H1 (cell line): ENCODE data around the gene DNAJC6. TPM values are rescaled to one million over a fixed set of nuclear protein-coding genes. Genes with fewer than 3 reads are reported as not detected.

Source experiments
- CTCF ChIA-PET: fragments of 300-600 bp; sonication (Branson Sonifier 250); formaldehyde crosslinking; loops from one replicate; lab custom pipeline; 2021; ENCODE audit not compliant: partially characterized antibody; lab: Charles Lee
- POLR2A ChIA-PET: fragments of 300-600 bp; sonication (Branson Sonifier 250); formaldehyde crosslinking; loops from one replicate; lab custom pipeline; 2021; ENCODE audit warnings: inconsistent platforms; ENCODE audit not compliant: partially characterized antibody; lab: Charles Lee
- DNase-seq, 2 experiments: peaks; one replicate each; pipeline versions ENCODE4 v3.0.0 to v3.0.0-alpha.2; 2010 to 2022; ENCODE audit warnings: low spot score in 2 of 2, low read depth in 1 of 2, mixed read lengths in 1 of 2
- FAIRE-seq: peaks from 2 replicates; lab custom pipeline; 2011; peaks lifted over from hg19 to GRCh38; lab: Jason Lieb, UNC
- H2AFZ ChIP-seq: 2 replicates; pipeline ENCODE4 v1.8.1; 2012; ENCODE audit warnings: low read length, inconsistent platforms
- H2AK5ac ChIP-seq: 2 replicates; pipeline ENCODE4 v1.6.1; 2013; ENCODE audit warnings: low read depth, low read length
- H2BK120ac ChIP-seq: replicated peaks from 2 replicates; pipeline ENCODE3; 2013; ENCODE audit warnings: low read depth, low read length, inconsistent platforms
- H2BK12ac ChIP-seq: 2 replicates; pipeline ENCODE4 v1.6.1; 2013; ENCODE audit warnings: low read depth, low read length
- H2BK15ac ChIP-seq: 2 replicates; pipeline ENCODE4 v1.6.1; 2013; ENCODE audit warnings: low read length
- H2BK20ac ChIP-seq: 2 replicates; pipeline ENCODE4 v1.6.1; 2013; ENCODE audit warnings: low read length
- H2BK5ac ChIP-seq: 2 replicates; pipeline ENCODE4 v1.6.1; 2013; ENCODE audit warnings: low read depth, low read length
- H3K14ac ChIP-seq: 2 replicates; pipeline ENCODE4 v1.6.1; 2013; ENCODE audit warnings: inconsistent platforms; ENCODE audit not compliant: insufficient read length
- H3K18ac ChIP-seq: 2 replicates; pipeline ENCODE4 v1.6.1; 2013; ENCODE audit warnings: low read length; ENCODE audit errors: extremely low read depth
- H3K23ac ChIP-seq: 2 replicates; pipeline ENCODE4 v1.6.1; 2013; ENCODE audit warnings: inconsistent platforms; ENCODE audit not compliant: insufficient read length
- H3K23me2 ChIP-seq: 2 replicates; pipeline ENCODE4 v1.6.1; 2013; ENCODE audit warnings: low read depth, low read length
- H3K27ac ChIP-seq: 2 replicates; pipeline ENCODE4 v1.6.1; 2011; ENCODE audit warnings: low read depth, low read length, inconsistent platforms
- H3K27me3 ChIP-seq, 4 experiments: replicated peaks in 1 of 4; 1 replicate in 1 of 4; 2 replicates in 3 of 4; pipeline versions ENCODE4 v1.6.1 to v1.8.1; 2011 to 2013; ENCODE audit warnings: low read length in 3 of 4, mild to moderate bottlenecking in 3 of 4, inconsistent platforms in 2 of 4, mixed read lengths in 2 of 4, moderate library complexity in 1 of 4; ENCODE audit not compliant: control insufficient read depth in 3 of 4, insufficient read depth in 3 of 4; ENCODE audit errors: extremely low read depth in 1 of 4
- H3K36me3 ChIP-seq, 4 experiments: 2 replicates each; pipeline versions ENCODE4 v1.6.1 to v1.8.1; 2011 to 2013; ENCODE audit warnings: mild to moderate bottlenecking in 4 of 4, low read length in 3 of 4, moderate library complexity in 2 of 4, control low read depth in 1 of 4, inconsistent platforms in 1 of 4; ENCODE audit not compliant: insufficient read depth in 4 of 4, control insufficient read depth in 2 of 4
- H3K4ac ChIP-seq: replicated peaks from 2 replicates; pipeline ENCODE3; 2013; ENCODE audit warnings: low read length, low read depth, mixed read lengths, inconsistent platforms; ENCODE audit not compliant: insufficient read length
- H3K4me1 ChIP-seq, 4 experiments: replicated peaks in 1 of 4; 1 replicate in 1 of 4; 2 replicates in 3 of 4; pipeline versions ENCODE4 v1.6.1 to v1.8.1; 2011 to 2013; ENCODE audit warnings: low read length in 3 of 4, inconsistent platforms in 2 of 4, mixed read lengths in 1 of 4; ENCODE audit not compliant: insufficient read depth in 4 of 4, control insufficient read depth in 3 of 4
- H3K4me2 ChIP-seq, 2 experiments: 2 replicates each; pipeline versions ENCODE4 v1.6.1 to v1.8.1; 2011 to 2013; ENCODE audit warnings: low read depth in 2 of 2, low read length in 2 of 2, control low read depth in 1 of 2, inconsistent platforms in 1 of 2, mild to moderate bottlenecking in 1 of 2; ENCODE audit not compliant: insufficient read depth in 1 of 2
- H3K4me3 ChIP-seq, 4 experiments: fragments of 200-600, 300-600 bp in 1 of 4; sonication (generic), shearing (Covaris generic), sonication (Bioruptor Twin) in 1 of 4; 2 replicates each; pipeline versions ENCODE4 v1.5.1 to v1.8.1; 2011 to 2016; ENCODE audit warnings: low read length in 4 of 4, low read depth in 3 of 4, control low read depth in 2 of 4, inconsistent platforms in 2 of 4, mild to moderate bottlenecking in 2 of 4, mixed read lengths in 1 of 4, moderate library complexity in 1 of 4; ENCODE audit not compliant: insufficient read depth in 2 of 4; ENCODE audit errors: extremely low read depth in 1 of 4
- H3K56ac ChIP-seq: replicated peaks from 2 replicates; pipeline ENCODE3; 2013; ENCODE audit warnings: low read depth, mild to moderate bottlenecking, mixed read lengths, low read length, inconsistent platforms; ENCODE audit not compliant: insufficient read length
- H3K79me1 ChIP-seq: 2 replicates; pipeline ENCODE4 v1.6.1; 2013; ENCODE audit warnings: low read depth, low read length, control low read depth
- H3K79me2 ChIP-seq, 2 experiments: 2 replicates each; pipeline versions ENCODE4 v1.6.1 to v1.8.1; 2012 to 2013; ENCODE audit warnings: low read length in 2 of 2, mild to moderate bottlenecking in 2 of 2, inconsistent platforms in 1 of 2; ENCODE audit not compliant: insufficient read depth in 2 of 2, control insufficient read depth in 1 of 2
- H3K9ac ChIP-seq, 4 experiments: replicated peaks in 1 of 4; 1 replicate in 1 of 4; 2 replicates in 3 of 4; pipeline versions ENCODE4 v1.6.1 to v1.8.1; 2011 to 2013; ENCODE audit warnings: low read depth in 3 of 4, low read length in 3 of 4, control low read depth in 2 of 4, mild to moderate bottlenecking in 2 of 4, moderate library complexity in 2 of 4, inconsistent platforms in 1 of 4; ENCODE audit errors: extremely low read depth in 1 of 4
- H3K9me3 ChIP-seq, 2 experiments: 2 replicates each; pipeline versions ENCODE4 v1.6.1 to v1.8.1; 2012 to 2013; ENCODE audit warnings: mild to moderate bottlenecking in 2 of 2, moderate library complexity in 2 of 2, control low read depth in 1 of 2, inconsistent platforms in 1 of 2, low read depth in 1 of 2, low read length in 1 of 2, mixed read lengths in 1 of 2; ENCODE audit not compliant: insufficient read depth in 2 of 2
- H4K20me1 ChIP-seq, 2 experiments: replicated peaks in 1 of 2; 2 replicates each; pipeline versions ENCODE3 to v1.8.1; 2011 to 2013; ENCODE audit warnings: inconsistent platforms in 2 of 2, low read length in 2 of 2, mild to moderate bottlenecking in 1 of 2; ENCODE audit not compliant: insufficient read depth in 2 of 2, control insufficient read depth in 1 of 2
- H4K5ac ChIP-seq: 2 replicates; pipeline ENCODE4 v1.6.1; 2013; ENCODE audit warnings: low read length, low read depth, mixed read lengths, inconsistent platforms; ENCODE audit not compliant: insufficient read length
- H4K8ac ChIP-seq: 2 replicates; pipeline ENCODE4 v1.8.0; 2013; ENCODE audit warnings: mild to moderate bottlenecking, moderate library complexity, low read length, inconsistent platforms; ENCODE audit not compliant: insufficient read depth; ENCODE audit errors: extremely low read depth
- H4K91ac ChIP-seq: replicated peaks from 2 replicates; pipeline ENCODE3; 2013; ENCODE audit warnings: low read length, mixed read lengths, inconsistent platforms; ENCODE audit not compliant: insufficient read length
- ASH2L ChIP-seq: fragments of 200-600, 300-600 bp; sonication (generic); IDR thresholded peaks from one replicate; pipeline ENCODE4 v1.7.1; 2017; ENCODE audit warnings: low read length
- HDAC2 ChIP-seq, 2 experiments: fragments of 300-600 bp in 1 of 2; sonication (generic) in 1 of 2; IDR thresholded peaks; 2 replicates each; pipeline ENCODE4 v1.6.1; 2011 to 2012; ENCODE audit warnings: low read depth in 2 of 2, low read length in 2 of 2, mild to moderate bottlenecking in 2 of 2, moderate library complexity in 2 of 2, borderline replicate concordance in 1 of 2, inconsistent platforms in 1 of 2
- KDM4A ChIP-seq: IDR thresholded peaks from one replicate; pipeline ENCODE4 v1.7.1; 2012; ENCODE audit warnings: low read depth, mild to moderate bottlenecking, moderate library complexity, low read length, inconsistent platforms; ENCODE audit not compliant: severe bottlenecking
- POLR2A ChIP-seq, 2 experiments: IDR thresholded peaks; 1 replicate in 1 of 2; 2 replicates in 1 of 2; pipeline ENCODE4 v1.6.1; 2011; ENCODE audit warnings: low read depth in 2 of 2, low read length in 2 of 2, mild to moderate bottlenecking in 2 of 2; ENCODE audit errors: control extremely low read depth in 1 of 2
- RAD21 ChIP-seq, 2 experiments: IDR thresholded peaks in 1 of 2; conservative IDR thresholded peaks in 1 of 2; 2 replicates each; pipeline ENCODE4 v1.6.1; 2011; ENCODE audit warnings: low read depth in 2 of 2, low read length in 2 of 2, improper control_type of control experiment in 1 of 2, inconsistent platforms in 1 of 2, mild to moderate bottlenecking in 1 of 2, moderate library complexity in 1 of 2
- SP1 ChIP-seq: IDR thresholded peaks from 2 replicates; pipeline ENCODE4 v1.6.1; 2011; ENCODE audit warnings: low read depth, low read length
- SP4 ChIP-seq: IDR thresholded peaks from 2 replicates; pipeline ENCODE4 v1.6.1; 2012; ENCODE audit warnings: low read length, inconsistent platforms
- TAF1 ChIP-seq: IDR thresholded peaks from 2 replicates; pipeline ENCODE4 v1.6.1; 2011; ENCODE audit warnings: mild to moderate bottlenecking, low read depth, low read length
- TAF7 ChIP-seq: optimal IDR thresholded peaks from 2 replicates; pipeline ENCODE3; 2011; ENCODE audit warnings: low read depth, mild to moderate bottlenecking, inconsistent platforms, low read length, moderate library complexity, borderline replicate concordance
- TEAD4 ChIP-seq: IDR thresholded peaks from 2 replicates; pipeline ENCODE4 v1.6.1; 2012; ENCODE audit warnings: low read depth, low read length, inconsistent platforms, mixed read lengths
- WGBS, 2 experiments: shearing (Covaris generic) in 1 of 2; methylation state at CpG; one replicate each; pipeline versions ENCODE4 v1.1.6 to v1.1.7; 2013 to 2015; ENCODE audit warnings: low lambda C conversion rate in 2 of 2, mixed read lengths in 2 of 2, inconsistent platforms in 1 of 2, low coverage in 1 of 2, missing lambda C conversion rate in 1 of 2; ENCODE audit not compliant: insufficient replicate concordance in 2 of 2, insufficient coverage in 1 of 2, insufficient read length in 1 of 2; ENCODE audit errors: extremely low coverage in 1 of 2, missing lambda C conversion rate in 1 of 2; 5-methylcytosine and 5-hydroxymethylcytosine counted together
- polyA plus RNA-seq, 7 experiments: library from polyadenylated mRNA; depleted of rRNA in 3 of 7; stranded (reverse) in 5 of 7; unstranded in 2 of 7; fragments of >200 nt in 5 of 7; fragments of 200-250 nt in 2 of 7; gene quantifications; 1 replicate in 5 of 7; 2 replicates in 1 of 7; 4 replicates in 1 of 7; pipeline versions ENCODE4 v1.2.1 to v1.2.3, GENCODE V29; 2011 to 2013; ENCODE audit warnings: missing spikeins in 2 of 7, mixed read lengths in 2 of 7
- total RNA-seq: library from RNA; stranded (reverse); fragmentation: NEBNext Ultra II Directional; extraction: Animal tissue kit (Norgen Biotek cat#: 25700); gene quantifications from 2 replicates; pipeline ENCODE4 v1.2.1, GENCODE V29; 2021

DNAJC6 gene
- total and polyA plus RNA-seq, 2 of the 8 experiments (the other 6 are each of a cell fraction or from before 2014, with no cell fraction given): 1.6 to 3.0 TPM

GRCh38 chr1:65419681-65420589 is 110.6 kb downstream of the DNAJC6 start:
- peak overlapping the region; percentile 46; the same call in 1 of the 2 replicates for H3K27ac ChIP-seq
- peak overlapping the region; percentile 69 for H4K8ac ChIP-seq
- peak overlapping the region; percentile 52 for H3K56ac ChIP-seq
- POLR2A ChIA-PET: interaction anchor here (0.7 to 1.5 kb wide), 5 partner anchors 10 to 110 kb away, joined by 3 to 5 read pairs (median 5); partner anchors contain the start of gene DNAJC6
- DNase-seq: peak; percentile 91 to 98
- H3K4me2 ChIP-seq: peak overlapping the region; percentile 81 to 98
- H2BK15ac ChIP-seq: no peak overlapping the region
- peaks cover 0 to 18% (median 10%) of the 10 kb centered on the region in 4 experiments; a peak in 5 of 7 replicates for H3K4me1 ChIP-seq
- peak overlapping the region in 3 of 4 experiments; percentile 42 to 69 (median 47); a peak in 4 of 7 replicates for H3K9ac ChIP-seq
- peaks cover 6% of the 10 kb centered on the region for H3K23me2 ChIP-seq
- 2% methylated on average over 15 of the region's 52 CpGs; no CpG with 5 or more reads in 1 of the 2 experiments for WGBS, 2 experiments
- H3K4me3 ChIP-seq: peak overlapping the region; percentile 81 to 94 (median 87)
- H3K79me1 ChIP-seq: peaks cover 9% of the 10 kb centered on the region
- H2BK12ac ChIP-seq: no peak overlapping the region
- H3K27me3 ChIP-seq: no peaks in the 10 kb centered on the region
- peaks cover 0 to 35% of the 10 kb centered on the region in 2 experiments; a peak in 3 of 4 replicates for H3K79me2 ChIP-seq
- H3K23ac ChIP-seq: no peak overlapping the region
- no peak overlapping the region for H2AK5ac ChIP-seq
- CTCF ChIA-PET: interaction anchor here (0.7 to 3.6 kb wide), 8 partner anchors 10 to 272 kb away, joined by 3 to 10 read pairs (median 4); no protein-coding TSS in a partner anchor
- no peak overlapping the region for H2BK20ac ChIP-seq
- peak overlapping the region; percentile 94 for H2AFZ ChIP-seq
- H2BK5ac ChIP-seq: peak overlapping the region; percentile 79
- FAIRE-seq: no peak
- no peaks in the 10 kb centered on the region for H3K9me3 ChIP-seq
- H3K14ac ChIP-seq: no peak overlapping the region
- H3K18ac ChIP-seq: peak overlapping the region; percentile 85; the same call in 1 of the 2 replicates
- no peaks in the 10 kb centered on the region for H4K20me1 ChIP-seq
- no peak overlapping the region for H3K4ac ChIP-seq
- no peak overlapping the region for H4K91ac ChIP-seq
- no peak overlapping the region for H4K5ac ChIP-seq
- no peak overlapping the region for H2BK120ac ChIP-seq
- H3K36me3 ChIP-seq: no peaks in the 10 kb centered on the region
- peak; percentile 45 for TF ChIP-seq SP1
- TF ChIP-seq POLR2A (IDR thresholded peaks at IDR 0.05; ENCODE audit: control extremely low read depth in 1 of 2, low read depth in 2 of 2, low read length in 2 of 2): 0 out of 3 replicates have a peak, but pooled peaks of 1 of the 2 experiments have one; percentile 31
- peak; percentile 55 for TF ChIP-seq TAF7
- TF ChIP-seq TEAD4: 0 out of 2 replicates have a peak, but pooled peaks have one; percentile 34
- peak; percentile 41 to 60; a peak in 1 of 4 replicates for TF ChIP-seq HDAC2 (IDR thresholded peaks at IDR 0.05; ENCODE audit: borderline replicate concordance in 1 of 2, low read depth in 2 of 2, low read length in 2 of 2)
- peak; percentile 78 for TF ChIP-seq ASH2L
- peak; percentile 40 for TF ChIP-seq KDM4A
- peak in 1 of 2 experiments; percentile 22; a peak in 1 of 4 replicates for TF ChIP-seq RAD21 (IDR thresholded peaks at IDR 0.05 in 1 of 2, conservative IDR thresholded peaks at IDR 0.05 in 1 of 2; ENCODE audit: low read depth in 2 of 2, low read length in 2 of 2)
- TF ChIP-seq SP4: no peak; the same call in 1 of the 2 replicates
- peak; percentile 37; the same call in 1 of the 2 replicates for TF ChIP-seq TAF1
